Measurements from ENCODE around the gene NABP2. TPM values are rescaled to one million over a fixed set of nuclear protein-coding genes. Genes with fewer than 3 reads are reported as not detected.

The NABP2 gene
- total and polyA plus RNA-seq, 2 donors (not counting 3 experiments of a cell fraction or from before 2014, with no cell fraction given): 42.4 to 59.7 TPM

DNA sequence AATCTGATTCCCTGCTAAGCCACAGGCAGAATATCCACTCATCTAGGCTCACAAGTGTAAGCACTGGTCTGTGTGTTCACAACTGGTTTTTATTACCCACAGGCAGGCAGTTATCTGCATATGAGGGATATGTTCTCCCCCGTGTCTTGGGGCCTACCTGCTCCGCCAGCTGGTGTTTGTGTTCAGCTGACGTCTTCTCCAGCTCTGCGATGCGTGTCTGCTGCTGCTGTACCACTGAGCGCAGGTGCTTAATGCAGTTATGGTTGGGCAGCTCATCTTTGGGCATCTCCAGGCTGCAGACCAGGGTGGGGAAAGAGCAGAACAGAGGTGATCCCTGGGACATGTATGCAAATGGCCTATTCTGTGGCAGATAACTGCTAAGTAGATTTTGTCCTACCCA, 16.1 kb upstream of the NABP2 start:
- no peak overlapping the region for H3K27ac ChIP-seq (ENCODE audit: insufficient read depth, low read depth, low read length)
- no peak for FAIRE-seq
- no peak overlapping the region for H2AFZ ChIP-seq (ENCODE audit: low read depth, low read length)
- DNase-seq (ENCODE audit: low read depth, low spot score): no peak
- no peak overlapping the region for H3K9ac ChIP-seq (replicated peaks; ENCODE audit: extremely low read depth, insufficient read depth, low read length)
- intact Hi-C loops (cut with micrococcal nuclease) (no loop called here), dilution Hi-C loops (cut with MboI; ENCODE audit: extremely low pct_ligation_motif_present, low sequenced_read_pairs) (no loop called here)
- no peak overlapping the region for H3K4me3 ChIP-seq (replicated peaks in 1 of 3; ENCODE audit: insufficient read depth in 1 of 3, low read depth in 1 of 3, low read length in 3 of 3)
- H3K4me1 ChIP-seq (ENCODE audit: control insufficient read depth, extremely low read depth, insufficient read depth, low read length): peaks cover 8% of the 10 kb centered on the region
- CTCF ChIA-PET: interaction anchor here (1.1 to 8.5 kb wide), 7 partner anchors 9 to 50 kb away, joined by 3 to 54 read pairs (median 13); partner anchors contain the start of genes ANKRD52, RNF41 and SMARCC2
- no TSS peak for BruUV-seq (replicated peaks)
- TF ChIP-seq EZH2 (IDR thresholded peaks at IDR 0.05; ENCODE audit: borderline replicate concordance, low read depth, low read length, severe bottlenecking) (no peak), POLR2A (IDR thresholded peaks at IDR 0.05; ENCODE audit: low read depth, low read length) (no peak), GATA2 (IDR thresholded peaks at IDR 0.05; ENCODE audit: insufficient read depth, insufficient read length, low read depth, low read length) (no peak), POLR2AphosphoS5 (IDR thresholded peaks at IDR 0.05; ENCODE audit: insufficient read depth, low read depth, low read length) (no peak), MYC (IDR thresholded peaks at IDR 0.05; ENCODE audit: low read depth, low read length) (no peak), JUN (IDR thresholded peaks at IDR 0.05; ENCODE audit: borderline replicate concordance, insufficient read depth, insufficient read length, low read depth) (no peak), FOS (IDR thresholded peaks at IDR 0.05; ENCODE audit: borderline replicate concordance, insufficient read depth, low read length) (no peak)
- TF ChIP-seq, protein P1, sequence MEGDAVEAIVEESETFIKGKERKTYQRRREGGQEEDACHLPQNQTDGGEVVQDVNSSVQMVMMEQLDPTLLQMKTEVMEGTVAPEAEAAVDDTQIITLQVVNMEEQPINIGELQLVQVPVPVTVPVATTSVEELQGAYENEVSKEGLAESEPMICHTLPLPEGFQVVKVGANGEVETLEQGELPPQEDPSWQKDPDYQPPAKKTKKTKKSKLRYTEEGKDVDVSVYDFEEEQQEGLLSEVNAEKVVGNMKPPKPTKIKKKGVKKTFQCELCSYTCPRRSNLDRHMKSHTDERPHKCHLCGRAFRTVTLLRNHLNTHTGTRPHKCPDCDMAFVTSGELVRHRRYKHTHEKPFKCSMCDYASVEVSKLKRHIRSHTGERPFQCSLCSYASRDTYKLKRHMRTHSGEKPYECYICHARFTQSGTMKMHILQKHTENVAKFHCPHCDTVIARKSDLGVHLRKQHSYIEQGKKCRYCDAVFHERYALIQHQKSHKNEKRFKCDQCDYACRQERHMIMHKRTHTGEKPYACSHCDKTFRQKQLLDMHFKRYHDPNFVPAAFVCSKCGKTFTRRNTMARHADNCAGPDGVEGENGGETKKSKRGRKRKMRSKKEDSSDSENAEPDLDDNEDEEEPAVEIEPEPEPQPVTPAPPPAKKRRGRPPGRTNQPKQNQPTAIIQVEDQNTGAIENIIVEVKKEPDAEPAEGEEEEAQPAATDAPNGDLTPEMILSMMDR (IDR thresholded peaks at IDR 0.05; ENCODE audit: extremely low read depth in 1 of 2, insufficient read depth in 1 of 2, low read depth in 1 of 2, low read length in 2 of 2): no peak
- TF ChIP-seq, protein P2, sequence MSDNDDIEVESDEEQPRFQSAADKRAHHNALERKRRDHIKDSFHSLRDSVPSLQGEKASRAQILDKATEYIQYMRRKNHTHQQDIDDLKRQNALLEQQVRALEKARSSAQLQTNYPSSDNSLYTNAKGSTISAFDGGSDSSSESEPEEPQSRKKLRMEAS (IDR thresholded peaks at IDR 0.05; ENCODE audit: insufficient read depth, insufficient read length): no peak
- peaks cover 18 to 54% of the 10 kb centered on the region in 2 experiments for H3K36me3 ChIP-seq (ENCODE audit: control insufficient read depth in 2 of 2, extremely low read depth in 1 of 2, insufficient read depth in 2 of 2, low read length in 2 of 2)
- no peaks in the 10 kb centered on the region for H4K20me1 ChIP-seq (replicated peaks; ENCODE audit: control insufficient read depth, extremely low read depth, insufficient read depth, low read length)
- no peak overlapping the region for H3K4me2 ChIP-seq (ENCODE audit: insufficient read depth, low read length)
- POLR2A ChIA-PET: interaction anchor here (0.7 kb wide), 1 partner anchor 46 kb away, joined by 4 read pairs; no protein-coding TSS in a partner anchor
- no peaks in the 10 kb centered on the region for H3K9me1 ChIP-seq (replicated peaks; ENCODE audit: control insufficient read depth, extremely low read depth, insufficient read depth, low read length)
- H3K9me3 ChIP-seq (replicated peaks; ENCODE audit: control insufficient read depth, insufficient read depth, low read length): no peaks in the 10 kb centered on the region
- H3K27me3 ChIP-seq (ENCODE audit: control insufficient read depth in 2 of 2, insufficient read depth in 2 of 2, low read length in 2 of 2): no peaks in the 10 kb centered on the region
- H3K79me2 ChIP-seq (ENCODE audit: control insufficient read depth, insufficient read depth, low read length): no peaks in the 10 kb centered on the region

Data from endothelial cell of umbilical vein (primary cell).